SK-N-DZ (cell line): ENCODE measurements around the gene SH3TC1.
A peak's percentile ranks its signal among the peaks of the same experiment; 100 is the strongest.

Experiments used
- DNase-seq: peaks from one replicate; pipeline ENCODE4 v3.0.0-alpha.2; 2015; ENCODE audit warnings: low spot score

The SH3TC1 gene

DNA sequence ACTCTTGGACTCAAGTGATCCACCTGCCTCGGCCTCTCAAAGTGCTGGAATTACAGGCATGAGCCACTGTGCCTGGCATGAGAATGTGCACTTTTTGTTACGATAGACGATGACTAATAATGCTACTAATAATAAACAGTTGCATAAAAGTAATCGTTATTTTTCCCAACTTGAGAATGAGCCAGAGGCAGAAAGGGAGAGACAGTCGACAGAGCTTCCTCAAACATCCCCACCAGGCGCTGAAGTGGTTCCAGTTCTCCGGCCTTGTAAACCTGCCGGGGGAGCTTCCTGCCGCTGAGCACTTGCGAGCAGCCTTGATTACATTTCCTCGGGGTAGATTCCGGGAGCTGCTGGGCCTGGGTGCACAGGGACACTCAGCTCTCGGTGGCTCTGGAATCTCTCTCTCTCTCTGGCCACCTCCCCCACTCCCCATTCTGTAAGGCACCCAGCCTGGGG lies 61.6 kb downstream of the SH3TC1 start:
- peak; percentile 54 for DNase-seq

DNA sequence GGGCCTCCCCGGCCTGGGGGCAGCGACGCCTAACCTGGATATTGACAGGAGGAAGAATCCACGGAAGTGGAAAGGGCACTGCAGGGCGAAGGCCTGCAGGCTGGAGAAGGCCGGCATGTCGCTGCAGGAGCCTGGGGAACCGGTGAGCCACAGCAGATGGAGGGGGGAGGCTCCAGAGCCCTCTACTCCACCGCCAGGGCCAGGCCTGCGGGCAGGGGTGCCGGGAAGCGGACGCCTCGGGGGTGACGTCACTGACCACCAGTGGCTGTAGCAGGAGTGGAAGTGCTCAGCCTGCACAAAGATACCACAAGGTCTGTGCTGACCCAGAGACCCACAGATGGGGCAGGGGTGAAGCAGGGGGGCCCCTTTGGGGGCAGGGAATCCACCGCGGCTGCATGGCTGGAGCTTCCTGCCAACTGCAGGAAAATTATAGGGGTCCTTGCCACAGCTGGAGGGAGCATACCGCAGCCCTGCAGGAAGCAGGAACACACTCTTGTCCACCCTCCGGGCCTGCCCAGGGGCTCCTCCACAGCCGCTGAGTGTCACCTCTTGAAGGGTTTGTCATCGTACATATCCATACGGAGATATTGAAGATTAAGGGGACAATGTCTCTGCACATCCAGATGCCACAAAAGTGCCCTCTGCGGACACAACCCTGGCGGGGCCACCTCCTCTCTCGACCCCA lies 62.9 kb downstream of the SH3TC1 start:
- peak; percentile 35 for DNase-seq

- DNase-seq: no peak
Observed at GRCh38 chr4:8262637-8263322, 63.7 kb downstream of the SH3TC1 start.

DNA sequence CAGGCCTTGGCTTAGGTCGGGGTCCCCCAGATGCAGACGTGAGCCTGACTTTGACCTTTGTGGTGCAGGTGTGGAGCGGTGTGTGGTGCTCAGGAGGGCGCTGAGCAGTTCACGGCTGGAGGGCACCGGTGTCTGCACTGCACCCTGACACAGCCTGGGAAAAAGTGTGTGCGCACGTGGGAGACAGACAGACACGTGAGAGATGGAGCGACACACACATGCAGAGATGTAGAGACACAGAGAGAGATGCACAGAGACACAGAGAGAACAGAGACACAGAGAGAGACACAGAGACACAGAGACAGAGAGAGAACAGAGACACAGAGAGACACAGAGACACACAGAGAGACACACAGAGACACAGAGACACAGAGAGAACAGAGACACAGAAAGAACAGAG lies 64.3 kb downstream of the SH3TC1 start:
- DNase-seq: no peak

- DNase-seq: no peak
Observed at GRCh38 chr4:8264106-8264505, 65.0 kb downstream of the SH3TC1 start.

GRCh38 chr4:8265171-8265929 lies 66.3 kb downstream of the SH3TC1 start:
- no peak for DNase-seq

DNA sequence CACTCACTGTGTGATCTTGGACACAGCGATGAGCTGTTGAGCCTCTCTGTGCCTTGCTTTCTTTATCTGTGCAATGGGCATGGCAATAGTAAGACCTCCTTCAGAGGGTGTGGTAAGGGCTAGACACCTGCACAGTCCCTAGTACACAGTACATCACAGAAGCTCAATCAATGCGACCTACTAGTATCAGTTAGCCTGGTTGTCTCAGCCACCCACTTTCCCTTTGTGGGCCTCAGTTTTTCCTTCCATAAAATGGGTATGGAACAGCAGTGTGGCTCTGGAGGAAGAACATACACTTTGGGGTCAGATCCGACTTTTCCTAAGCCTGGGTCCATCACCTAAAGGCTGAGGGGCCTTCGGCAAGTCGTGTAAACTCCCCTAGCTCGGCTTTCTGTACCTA lies 67.0 kb downstream of the SH3TC1 start:
- no peak for DNase-seq

GRCh38 chr4:8266508-8266907 lies 67.4 kb downstream of the SH3TC1 start:
- DNase-seq: no peak

DNA sequence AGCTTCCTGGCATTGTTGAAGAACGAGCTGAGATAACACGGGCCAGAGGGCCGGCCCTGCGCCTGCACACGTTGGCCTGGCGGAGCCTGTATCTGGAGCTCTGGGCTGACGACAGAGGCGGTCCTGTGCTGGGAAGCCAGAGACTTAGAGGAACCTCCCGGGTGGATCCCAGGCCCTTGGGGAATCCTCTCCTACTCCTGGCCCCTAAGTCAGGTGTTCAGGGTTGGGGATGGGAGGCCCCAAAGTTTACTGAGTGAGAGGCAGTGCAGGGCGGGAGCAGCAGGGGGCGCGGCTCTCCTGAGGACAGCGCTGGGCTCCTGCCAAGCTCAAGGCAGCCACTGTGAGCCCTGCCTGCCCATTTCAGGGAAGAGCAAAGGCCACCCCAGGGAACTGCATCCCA lies 68.0 kb downstream of the SH3TC1 start:
- DNase-seq: peak; percentile 55

- DNase-seq: no peak
Observed at GRCh38 chr4:8268211-8268610, 69.1 kb downstream of the SH3TC1 start.

- DNase-seq: no peak
Observed at GRCh38 chr4:8268901-8269534, 69.9 kb downstream of the SH3TC1 start.

DNA sequence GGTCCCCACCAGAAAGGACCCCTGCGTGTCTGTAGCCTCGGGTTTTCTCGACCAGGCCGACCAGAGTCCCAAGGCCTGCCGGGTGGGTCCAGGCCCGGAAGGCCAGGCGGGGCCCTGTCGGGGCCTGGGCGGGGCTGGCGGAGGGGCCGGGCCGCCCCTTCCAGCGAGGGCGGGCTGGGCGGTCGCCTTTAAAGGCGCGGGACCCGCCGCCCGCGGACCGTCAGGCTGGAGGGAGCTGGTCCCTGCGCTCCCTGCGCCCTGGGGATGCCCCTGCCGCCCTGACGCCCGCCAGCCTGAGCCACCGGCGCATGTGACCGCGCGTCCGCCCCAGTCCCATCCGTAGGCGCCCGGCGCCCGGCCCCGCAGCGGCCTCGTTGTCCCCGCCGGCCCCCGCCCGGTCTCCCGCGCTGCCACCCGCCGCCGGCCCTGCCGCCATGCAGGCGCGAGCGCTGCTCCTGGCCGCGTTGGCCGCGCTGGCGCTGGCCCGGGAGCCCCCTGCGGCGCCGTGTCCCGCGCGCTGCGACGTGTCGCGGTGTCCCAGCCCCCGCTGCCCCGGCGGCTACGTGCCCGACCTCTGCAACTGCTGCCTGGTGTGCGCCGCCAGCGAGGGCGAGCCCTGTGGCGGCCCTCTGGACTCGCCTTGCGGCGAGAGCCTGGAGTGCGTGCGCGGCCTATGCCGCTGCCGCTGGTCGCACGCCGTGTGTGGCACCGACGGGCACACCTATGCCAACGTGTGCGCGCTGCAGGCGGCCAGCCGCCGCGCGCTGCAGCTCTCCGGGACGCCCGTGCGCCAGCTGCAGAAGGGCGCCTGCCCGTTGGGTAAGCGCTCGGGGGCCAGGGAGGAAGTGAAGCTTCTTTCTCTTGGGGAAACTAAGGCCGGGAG lies 70.7 kb downstream of the SH3TC1 start, which contains the start of gene HTRA3:
HTRA3 (plus strand) TSS at position 220 of the 883 bp plus-strand sequence; CDS start at position 435, 215 bp downstream.
- peak; percentile 53 for DNase-seq

DNA sequence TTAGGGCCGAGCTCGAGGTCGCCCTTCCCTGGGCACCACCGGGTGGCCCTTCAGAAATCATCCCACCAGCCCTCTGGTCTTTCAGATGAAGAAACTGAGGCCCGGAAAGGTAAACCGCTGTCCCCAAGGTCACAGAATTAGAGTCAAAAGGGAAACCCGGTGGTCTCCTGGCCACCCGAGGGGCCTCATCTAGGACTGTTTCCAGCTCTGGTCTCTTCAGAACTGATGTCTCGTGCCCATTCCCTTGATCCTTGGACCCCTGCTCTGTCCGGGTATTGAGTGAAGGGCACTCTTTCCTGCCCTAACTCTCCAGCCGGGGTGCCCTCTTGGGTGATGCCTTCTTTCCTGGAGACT lies 71.3 kb downstream of the SH3TC1 start:
- DNase-seq: no peak

DNA sequence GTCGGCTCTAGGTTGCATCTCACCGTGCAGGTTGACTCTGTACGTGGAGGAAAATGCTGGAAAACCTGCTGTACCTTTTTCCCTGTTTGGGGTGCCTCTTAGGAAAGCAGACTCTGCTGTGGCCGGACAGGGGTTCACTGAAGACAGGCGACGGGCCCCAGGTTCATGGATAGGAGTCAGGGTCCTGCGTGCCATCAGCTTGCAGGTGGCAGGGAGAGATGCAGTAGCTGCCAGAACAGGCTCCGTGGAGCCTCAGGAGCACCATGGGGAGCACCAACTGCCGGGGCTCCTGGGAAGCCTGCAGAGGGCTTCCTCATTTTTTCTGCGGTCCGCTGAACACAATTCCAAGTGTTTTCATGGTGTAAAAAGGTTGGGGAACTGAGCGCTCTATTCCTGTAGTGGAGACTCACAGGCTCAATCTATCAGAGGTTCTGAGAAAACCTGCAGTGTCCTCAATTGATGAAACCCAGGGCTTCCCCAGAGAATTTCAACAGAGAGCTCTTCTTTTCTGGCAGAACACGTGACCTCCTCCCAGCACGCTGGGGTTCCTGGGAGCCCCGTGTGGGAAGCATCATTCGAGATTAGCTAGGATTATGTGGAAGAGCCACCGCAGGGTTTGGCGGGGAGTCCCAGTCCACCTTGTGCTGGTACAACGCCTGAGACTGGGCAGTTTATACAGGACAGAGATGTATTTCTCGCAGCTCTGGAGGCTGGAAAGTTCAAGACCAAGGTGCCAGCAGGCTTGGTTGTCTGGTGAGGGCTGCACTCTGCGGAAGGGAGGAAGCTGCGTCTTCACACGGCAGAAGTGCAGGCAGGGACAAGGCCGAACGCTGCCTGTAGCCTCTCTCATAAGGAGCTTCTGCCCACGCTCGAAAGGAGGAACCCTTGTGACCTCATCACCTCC lies 72.1 kb downstream of the SH3TC1 start:
- no peak for DNase-seq

GRCh38 chr4:8271821-8272220 lies 72.7 kb downstream of the SH3TC1 start:
- no peak for DNase-seq

DNA sequence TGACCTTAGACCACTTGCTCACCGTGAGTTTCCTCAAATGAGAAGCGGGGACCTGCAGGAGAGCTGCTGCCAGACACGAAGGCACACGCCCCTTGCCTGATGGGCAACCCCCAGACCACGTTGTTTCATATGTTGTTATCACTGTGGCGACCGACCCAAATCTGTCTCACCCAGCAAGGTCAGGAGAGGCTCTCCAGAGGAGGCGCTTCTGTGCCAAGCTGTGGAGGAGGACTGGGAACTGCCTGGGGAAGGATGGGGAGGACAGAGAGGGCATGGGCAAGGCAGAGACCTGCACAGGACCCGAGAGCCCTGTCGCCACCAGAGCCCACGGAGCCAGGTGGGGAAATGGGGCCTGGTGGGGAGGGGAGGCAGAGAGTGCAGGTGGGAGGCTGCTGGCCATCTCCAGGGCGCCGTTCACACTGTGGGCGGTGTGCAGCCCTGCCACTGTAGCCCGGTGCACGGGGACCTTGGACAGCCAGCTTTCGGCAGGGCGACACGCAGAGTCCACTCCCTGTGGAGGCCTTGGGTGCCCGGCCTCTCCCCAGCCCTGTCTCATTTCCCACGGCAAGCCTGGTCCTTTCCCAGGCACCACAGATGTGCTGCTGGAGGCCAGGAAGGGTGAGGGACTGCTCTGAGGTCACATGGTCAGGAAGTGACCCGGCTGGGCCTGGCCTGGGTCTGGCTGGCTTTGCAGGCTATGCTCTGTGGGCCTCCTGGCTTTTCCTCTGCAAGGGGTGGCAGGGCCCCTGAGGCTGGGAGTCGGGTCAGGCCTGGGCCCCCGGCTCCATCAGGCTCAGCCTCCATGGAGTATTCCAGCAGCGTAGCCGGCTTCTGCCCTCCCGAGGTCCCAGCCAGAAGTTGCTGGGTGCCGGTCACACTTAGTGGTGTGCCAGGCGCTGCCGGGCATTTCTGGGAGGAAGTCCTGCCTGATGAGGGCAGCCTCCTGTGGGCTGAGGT lies 73.7 kb downstream of the SH3TC1 start:
- DNase-seq: no peak

DNA sequence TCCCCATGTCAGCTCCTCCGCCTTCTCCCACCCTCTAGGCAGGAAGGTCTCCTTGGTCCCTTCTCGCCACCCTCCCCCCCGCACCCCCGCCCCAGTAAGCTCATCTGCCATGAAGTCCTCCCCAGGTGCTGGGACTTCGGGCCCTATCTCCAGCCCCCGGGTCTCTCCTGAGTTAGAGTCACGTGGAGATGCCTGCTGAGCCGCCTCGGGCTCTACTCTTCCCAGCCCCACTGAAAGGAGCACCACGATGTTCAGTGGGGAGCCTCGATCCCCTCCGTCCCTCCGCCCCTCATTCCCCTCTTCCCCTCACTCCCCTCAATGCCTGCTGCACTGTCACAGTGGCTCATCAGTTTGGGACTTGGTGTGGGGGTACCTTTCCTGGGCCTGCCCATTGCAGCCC lies 74.4 kb downstream of the SH3TC1 start:
- no peak for DNase-seq

- DNase-seq: no peak
Observed at GRCh38 chr4:8274066-8274652, 75.1 kb downstream of the SH3TC1 start.
